ENCODE results near the gene HIVEP3.

GRCh38 chr1:41668967-41669366 is 249.8 kb downstream of the HIVEP3 start:
- TF ChIP-seq RCOR1 (IDR thresholded peaks at IDR 0.05; ENCODE audit: low read length) (no peak), FOSL2 (IDR thresholded peaks at IDR 0.05; ENCODE audit: borderline replicate concordance, low read depth) (no peak), MAX (IDR thresholded peaks at IDR 0.05; ENCODE audit: low read depth) (no peak), POLR2AphosphoS5 (IDR thresholded peaks at IDR 0.05; ENCODE audit: low read depth, low read length) (no peak), MXI1 (IDR thresholded peaks at IDR 0.05; ENCODE audit: low read depth, low read length) (no peak), RFX5 (IDR thresholded peaks at IDR 0.05; ENCODE audit: low read length) (no peak), CTCF (IDR thresholded peaks at IDR 0.05) (no peak), EZH2phosphoT487 (IDR thresholded peaks at IDR 0.05; ENCODE audit: borderline replicate concordance, low read depth) (no peak), TAF1 (IDR thresholded peaks at IDR 0.05; ENCODE audit: borderline replicate concordance, low read depth, low read length) (no peak)
- TF ChIP-seq, protein P1, sequence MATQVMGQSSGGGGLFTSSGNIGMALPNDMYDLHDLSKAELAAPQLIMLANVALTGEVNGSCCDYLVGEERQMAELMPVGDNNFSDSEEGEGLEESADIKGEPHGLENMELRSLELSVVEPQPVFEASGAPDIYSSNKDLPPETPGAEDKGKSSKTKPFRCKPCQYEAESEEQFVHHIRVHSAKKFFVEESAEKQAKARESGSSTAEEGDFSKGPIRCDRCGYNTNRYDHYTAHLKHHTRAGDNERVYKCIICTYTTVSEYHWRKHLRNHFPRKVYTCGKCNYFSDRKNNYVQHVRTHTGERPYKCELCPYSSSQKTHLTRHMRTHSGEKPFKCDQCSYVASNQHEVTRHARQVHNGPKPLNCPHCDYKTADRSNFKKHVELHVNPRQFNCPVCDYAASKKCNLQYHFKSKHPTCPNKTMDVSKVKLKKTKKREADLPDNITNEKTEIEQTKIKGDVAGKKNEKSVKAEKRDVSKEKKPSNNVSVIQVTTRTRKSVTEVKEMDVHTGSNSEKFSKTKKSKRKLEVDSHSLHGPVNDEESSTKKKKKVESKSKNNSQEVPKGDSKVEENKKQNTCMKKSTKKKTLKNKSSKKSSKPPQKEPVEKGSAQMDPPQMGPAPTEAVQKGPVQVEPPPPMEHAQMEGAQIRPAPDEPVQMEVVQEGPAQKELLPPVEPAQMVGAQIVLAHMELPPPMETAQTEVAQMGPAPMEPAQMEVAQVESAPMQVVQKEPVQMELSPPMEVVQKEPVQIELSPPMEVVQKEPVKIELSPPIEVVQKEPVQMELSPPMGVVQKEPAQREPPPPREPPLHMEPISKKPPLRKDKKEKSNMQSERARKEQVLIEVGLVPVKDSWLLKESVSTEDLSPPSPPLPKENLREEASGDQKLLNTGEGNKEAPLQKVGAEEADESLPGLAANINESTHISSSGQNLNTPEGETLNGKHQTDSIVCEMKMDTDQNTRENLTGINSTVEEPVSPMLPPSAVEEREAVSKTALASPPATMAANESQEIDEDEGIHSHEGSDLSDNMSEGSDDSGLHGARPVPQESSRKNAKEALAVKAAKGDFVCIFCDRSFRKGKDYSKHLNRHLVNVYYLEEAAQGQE (IDR thresholded peaks at IDR 0.05; ENCODE audit: low read depth, low read length), result no peak
- TF ChIP-seq, protein P2, sequence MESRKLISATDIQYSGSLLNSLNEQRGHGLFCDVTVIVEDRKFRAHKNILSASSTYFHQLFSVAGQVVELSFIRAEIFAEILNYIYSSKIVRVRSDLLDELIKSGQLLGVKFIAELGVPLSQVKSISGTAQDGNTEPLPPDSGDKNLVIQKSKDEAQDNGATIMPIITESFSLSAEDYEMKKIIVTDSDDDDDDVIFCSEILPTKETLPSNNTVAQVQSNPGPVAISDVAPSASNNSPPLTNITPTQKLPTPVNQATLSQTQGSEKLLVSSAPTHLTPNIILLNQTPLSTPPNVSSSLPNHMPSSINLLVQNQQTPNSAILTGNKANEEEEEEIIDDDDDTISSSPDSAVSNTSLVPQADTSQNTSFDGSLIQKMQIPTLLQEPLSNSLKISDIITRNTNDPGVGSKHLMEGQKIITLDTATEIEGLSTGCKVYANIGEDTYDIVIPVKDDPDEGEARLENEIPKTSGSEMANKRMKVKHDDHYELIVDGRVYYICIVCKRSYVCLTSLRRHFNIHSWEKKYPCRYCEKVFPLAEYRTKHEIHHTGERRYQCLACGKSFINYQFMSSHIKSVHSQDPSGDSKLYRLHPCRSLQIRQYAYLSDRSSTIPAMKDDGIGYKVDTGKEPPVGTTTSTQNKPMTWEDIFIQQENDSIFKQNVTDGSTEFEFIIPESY (IDR thresholded peaks at IDR 0.05; ENCODE audit: borderline replicate concordance, low read depth), result no peak
